Muscle layer of duodenum (tissue), 2 donors: ENCODE results near the gene INHBC.
"Not testable (repeated sequence)": the region's sequence is repeated elsewhere in the genome, so short reads cannot be mapped to it uniquely, and the experiment has no call there.

Source experiments
- H3K27ac ChIP-seq: one replicate; pipeline ENCODE4 v1.7.0; 2013; ENCODE audit warnings: mild to moderate bottlenecking, low read length
- H3K27me3 ChIP-seq: one replicate; pipeline ENCODE4 v1.7.0; 2013; ENCODE audit warnings: low read depth, mild to moderate bottlenecking, control low read depth, low read length
- H3K36me3 ChIP-seq, 2 donors: one replicate each; pipeline ENCODE4 v1.7.0; 2013; ENCODE audit warnings: low read length in 2 of 2, control low read depth in 1 of 2, mild to moderate bottlenecking in 1 of 2; ENCODE audit not compliant: insufficient read depth in 2 of 2, control insufficient read depth in 1 of 2
- H3K4me1 ChIP-seq, 2 donors: one replicate each; pipeline ENCODE4 v1.7.0; 2013; ENCODE audit warnings: low read length in 2 of 2, mild to moderate bottlenecking in 2 of 2, control low read depth in 1 of 2, moderate library complexity in 1 of 2; ENCODE audit not compliant: insufficient read depth in 2 of 2, control insufficient read depth in 1 of 2
- H3K4me3 ChIP-seq, 2 donors: one replicate each; pipeline ENCODE4 v1.7.0; 2013; ENCODE audit warnings: low read length in 2 of 2, low read depth in 1 of 2, mild to moderate bottlenecking in 1 of 2
- H3K9me3 ChIP-seq, 2 donors: one replicate each; pipeline ENCODE4 v1.7.0; 2013; ENCODE audit warnings: low read length in 2 of 2, control low read depth in 1 of 2, mild to moderate bottlenecking in 1 of 2; ENCODE audit not compliant: control insufficient read depth in 1 of 2
- donor health status: healthy.

The INHBC gene

GRCh38 chr12:57495051-57495701 is 60.6 kb downstream of the INHBC start:
- H3K36me3 ChIP-seq = peaks cover 30 to 52% of the 10 kb centered on the region in 2 donors

DNA sequence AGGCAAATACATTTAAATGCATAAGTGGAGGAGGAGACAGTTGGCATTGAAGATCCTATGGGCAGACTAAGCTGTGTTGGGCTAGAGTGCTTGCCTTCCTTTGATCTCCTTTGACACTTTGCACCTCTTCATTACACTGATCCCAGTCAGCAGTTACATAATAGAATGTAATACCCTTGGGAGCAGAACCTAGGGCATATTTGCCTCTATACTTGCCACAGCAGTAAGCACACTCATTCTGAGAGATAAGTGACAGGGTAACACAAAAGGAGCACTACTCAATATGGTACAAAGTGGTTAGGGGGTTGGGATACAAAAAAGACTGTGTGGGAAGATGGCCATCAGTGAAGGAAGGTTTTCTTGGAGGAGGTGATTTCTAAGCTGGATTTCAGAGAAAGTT is 62.2 kb downstream of the INHBC start:
- Histone ChIP-seq H3K36me3 (peaks cover 28 to 53% of the 10 kb centered on the region in 2 donors), H3K4me1 (no peaks in the 10 kb centered on the region), H3K27ac (no peak overlapping the region), H3K4me3 (no peak overlapping the region), H3K27me3 (no peaks in the 10 kb centered on the region), H3K9me3 (no peaks in the 10 kb centered on the region)

More at GRCh38 chr12:57495051-57495701, 60.6 kb downstream of the INHBC start:
- not testable (repeated sequence) for H3K9me3 ChIP-seq, H3K4me3 ChIP-seq, H3K27me3 ChIP-seq, H3K4me1 ChIP-seq, H3K27ac ChIP-seq

DNA sequence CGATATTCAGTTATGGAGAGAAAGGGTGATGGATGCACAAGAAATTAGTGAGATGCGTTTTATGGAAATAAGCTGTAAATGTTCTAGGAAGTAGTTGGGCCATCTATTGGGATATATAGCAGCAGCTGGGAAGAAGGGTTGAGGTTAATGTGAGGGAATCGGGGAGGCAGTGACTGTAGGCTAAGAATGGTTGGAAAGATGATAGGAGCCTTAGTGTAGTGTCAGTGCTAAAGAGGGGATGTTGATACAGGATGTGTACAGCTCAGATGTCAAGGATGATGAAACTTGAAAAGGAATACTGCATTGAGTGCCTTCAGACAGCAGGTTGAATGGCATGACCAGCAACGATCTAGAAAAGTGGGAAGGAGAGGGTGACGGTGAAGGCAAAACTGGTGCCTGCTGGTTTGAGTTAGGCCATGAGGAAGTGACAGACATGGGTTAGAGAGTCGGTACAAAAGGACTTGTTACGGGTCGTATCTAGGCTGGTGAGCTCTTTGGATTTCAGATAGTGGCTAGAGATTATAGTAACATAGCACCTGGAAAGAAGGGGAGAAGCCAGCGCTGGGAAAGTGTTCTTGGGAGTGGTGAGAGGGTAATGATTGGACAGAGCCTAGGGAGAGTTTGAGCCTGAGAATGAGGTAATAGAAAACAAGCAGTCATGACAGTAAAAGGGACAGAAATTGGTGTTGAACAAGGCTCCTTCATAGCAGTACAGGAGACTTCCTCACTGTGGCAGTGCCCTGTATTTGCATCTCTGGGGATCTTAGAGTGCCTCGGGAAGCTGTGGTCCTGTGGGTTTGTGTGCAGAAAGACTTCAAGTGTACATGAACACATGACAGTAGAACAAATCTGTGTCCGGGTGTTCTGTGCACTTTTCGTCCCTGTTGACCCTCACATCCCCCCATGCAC is 62.9 kb downstream of the INHBC start:
- Histone ChIP-seq H3K9me3 (no peaks in the 10 kb centered on the region), H3K4me1 (no peaks in the 10 kb centered on the region), H3K27me3 (no peaks in the 10 kb centered on the region), H3K4me3 (no peak overlapping the region), H3K36me3 (peaks cover 28 to 57% of the 10 kb centered on the region in 2 donors), H3K27ac (no peak overlapping the region)

DNA sequence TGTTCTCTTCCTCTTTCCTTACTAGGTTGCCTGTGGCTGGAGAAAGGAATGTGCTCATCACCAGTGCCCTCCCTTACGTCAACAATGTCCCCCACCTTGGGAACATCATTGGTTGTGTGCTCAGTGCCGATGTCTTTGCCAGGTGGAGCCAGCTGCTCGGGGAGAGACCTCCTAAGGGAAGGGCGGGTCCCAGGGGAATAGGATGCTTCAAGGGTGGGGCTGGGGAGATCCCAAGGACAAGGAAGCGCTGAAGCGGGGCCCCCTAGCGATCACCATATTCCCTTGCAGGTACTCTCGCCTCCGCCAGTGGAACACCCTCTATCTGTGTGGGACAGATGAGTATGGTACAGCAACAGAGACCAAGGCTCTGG is 63.5 kb downstream of the INHBC start:
- H3K27ac ChIP-seq = no peak overlapping the region
- H3K9me3 ChIP-seq = no peaks in the 10 kb centered on the region
- no peak overlapping the region for H3K4me3 ChIP-seq
- H3K4me1 ChIP-seq = no peaks in the 10 kb centered on the region
- H3K27me3 ChIP-seq = no peaks in the 10 kb centered on the region
- H3K36me3 ChIP-seq = peaks cover 28 to 59% of the 10 kb centered on the region in 2 donors

- no peak overlapping the region for H3K4me3 ChIP-seq
- no peak overlapping the region for H3K27ac ChIP-seq
- no peaks in the 10 kb centered on the region for H3K4me1 ChIP-seq
- peaks cover 28 to 64% of the 10 kb centered on the region in 2 donors for H3K36me3 ChIP-seq
- no peaks in the 10 kb centered on the region for H3K27me3 ChIP-seq
- H3K9me3 ChIP-seq = no peaks in the 10 kb centered on the region
Observed at GRCh38 chr12:57498571-57498970, 64.0 kb downstream of the INHBC start.

- H3K27me3 ChIP-seq = no peaks in the 10 kb centered on the region
- no peak overlapping the region for H3K4me3 ChIP-seq
- H3K27ac ChIP-seq = no peak overlapping the region
- peaks cover 36 to 77% of the 10 kb centered on the region in 2 donors for H3K36me3 ChIP-seq
- H3K9me3 ChIP-seq = no peaks in the 10 kb centered on the region
- H3K4me1 ChIP-seq = no peaks in the 10 kb centered on the region
Observed at GRCh38 chr12:57500213-57500612, 65.6 kb downstream of the INHBC start.
